HG03571 (cell line): Measurements from ENCODE around the gene CFAP92.
"Not testable (repeated sequence)": the region's sequence is repeated elsewhere in the genome, so short reads cannot be mapped to it uniquely, and the experiment has no call there.

Source experiments
- ATAC-seq: cut with Tn5 transposase; IDR thresholded peaks from one replicate; pipeline ENCODE4 v1.9.1; 2021; ENCODE audit not compliant: unreplicated experiment

The CFAP92 gene

DNA sequence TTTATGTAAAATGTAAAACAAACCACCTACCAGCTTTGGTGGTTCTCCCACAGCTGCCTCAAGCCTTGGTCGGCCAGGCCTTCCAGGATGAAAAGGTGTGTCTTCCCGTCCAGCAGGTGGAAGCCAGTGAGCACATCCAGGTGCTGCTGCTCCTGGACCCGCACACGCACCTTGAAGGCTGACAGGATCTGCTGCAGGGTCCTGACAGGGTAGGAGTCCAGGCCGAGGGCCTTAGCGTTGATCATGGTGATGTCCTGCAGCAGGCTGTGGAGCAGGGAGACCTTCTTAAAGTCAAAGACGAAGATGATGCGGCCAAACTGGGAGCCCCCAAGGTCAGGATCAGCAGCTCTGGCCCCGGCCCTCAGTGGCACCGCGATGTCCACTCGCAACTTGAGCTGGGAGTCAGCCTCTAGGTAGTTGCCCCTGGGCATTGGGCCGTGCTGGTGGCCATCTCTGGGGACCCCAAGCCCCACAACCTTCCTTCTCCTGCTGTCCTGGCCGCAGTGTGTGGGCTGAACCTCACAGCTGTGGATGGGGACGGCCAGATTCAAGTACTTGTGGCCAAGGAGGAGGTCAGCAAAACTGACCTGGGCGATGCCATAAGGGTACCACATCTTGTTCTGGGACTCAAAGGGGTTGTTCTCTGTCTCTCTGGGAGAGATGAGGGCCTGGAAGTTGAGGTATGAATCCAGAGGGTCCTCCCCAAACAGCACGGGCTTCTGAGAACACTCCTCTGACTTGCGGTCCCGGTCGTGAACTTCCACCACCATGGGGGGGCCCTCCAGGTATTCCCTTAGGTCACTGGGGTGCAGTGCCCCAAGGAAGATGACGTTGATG lies 48.6 kb downstream of the CFAP92 start:
- ATAC-seq, result no peak

DNA sequence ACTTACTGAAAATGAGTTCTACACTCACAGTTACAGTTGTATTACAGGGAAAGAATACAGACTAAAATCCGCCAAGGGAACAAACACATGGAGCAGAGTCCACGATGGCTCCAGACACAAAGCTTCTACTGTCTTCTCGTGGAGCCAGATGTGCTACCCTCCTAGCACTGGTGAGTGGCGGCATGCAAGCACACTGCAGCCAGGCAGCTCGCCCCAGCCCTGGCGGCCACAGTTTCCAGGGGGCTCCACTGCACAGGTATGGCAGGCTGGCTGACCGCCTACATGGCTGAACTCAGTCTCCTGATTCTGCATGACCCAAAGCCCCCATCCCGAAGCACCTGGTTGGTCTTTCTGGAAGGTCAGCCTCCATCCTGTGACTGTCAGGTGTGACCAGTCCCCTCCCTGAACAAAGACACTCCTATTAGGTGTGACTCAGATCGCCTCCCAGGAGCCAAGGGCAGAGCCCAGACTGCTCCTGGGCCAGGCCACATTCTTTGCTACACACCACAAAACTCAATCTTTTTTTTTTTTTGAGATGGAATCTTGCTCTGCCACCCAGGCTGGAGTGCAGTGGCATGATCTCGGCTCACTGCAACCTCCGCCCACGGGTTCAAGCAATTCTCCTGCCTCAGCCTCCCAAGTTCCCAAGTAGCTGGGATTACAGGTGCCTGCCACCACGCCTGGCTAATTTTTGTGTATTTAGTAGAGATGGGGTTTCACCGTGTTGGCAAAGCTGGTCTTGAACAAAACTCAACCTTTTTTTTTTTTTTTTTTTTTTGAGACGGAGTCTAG lies 51.5 kb downstream of the CFAP92 start:
- ATAC-seq, result no peak

DNA sequence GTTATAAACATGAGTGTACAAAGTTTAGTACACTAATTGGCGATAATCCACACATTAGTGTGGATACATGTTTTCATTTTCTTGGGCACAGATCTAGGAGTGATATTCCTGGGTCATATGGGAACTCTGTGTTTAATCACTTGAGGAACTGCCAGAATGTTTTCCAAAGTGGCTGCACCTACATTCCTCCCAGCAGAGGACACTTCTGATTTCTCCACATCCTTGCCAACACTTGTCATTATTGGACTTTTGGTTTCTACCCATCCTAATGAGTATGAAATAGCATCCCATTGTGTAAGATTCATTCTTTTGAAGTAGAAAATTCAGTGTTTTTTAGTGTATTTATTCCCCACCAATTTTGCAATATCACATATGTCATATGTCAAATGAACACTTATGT lies 53.6 kb downstream of the CFAP92 start:
- ATAC-seq, result no peak

DNA sequence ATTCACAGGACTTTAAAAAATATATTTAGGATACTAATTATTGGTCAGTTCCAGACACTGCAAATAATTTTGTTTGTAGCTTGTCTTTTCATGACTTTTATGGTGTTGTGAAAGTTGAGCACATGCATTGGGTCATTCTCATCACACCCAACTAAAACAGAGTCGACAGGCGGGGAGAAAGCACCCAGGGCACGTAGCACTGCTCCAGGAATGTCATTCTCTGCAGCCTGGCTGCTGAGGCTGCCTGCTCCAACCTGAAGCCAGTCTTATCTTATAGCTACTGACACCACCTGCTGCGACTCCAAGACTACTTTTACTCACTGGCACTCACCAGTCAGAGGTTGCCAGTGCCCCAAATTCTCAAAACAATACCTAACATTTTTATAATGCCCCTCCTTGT lies 57.5 kb downstream of the CFAP92 start:
- no peak for ATAC-seq

DNA sequence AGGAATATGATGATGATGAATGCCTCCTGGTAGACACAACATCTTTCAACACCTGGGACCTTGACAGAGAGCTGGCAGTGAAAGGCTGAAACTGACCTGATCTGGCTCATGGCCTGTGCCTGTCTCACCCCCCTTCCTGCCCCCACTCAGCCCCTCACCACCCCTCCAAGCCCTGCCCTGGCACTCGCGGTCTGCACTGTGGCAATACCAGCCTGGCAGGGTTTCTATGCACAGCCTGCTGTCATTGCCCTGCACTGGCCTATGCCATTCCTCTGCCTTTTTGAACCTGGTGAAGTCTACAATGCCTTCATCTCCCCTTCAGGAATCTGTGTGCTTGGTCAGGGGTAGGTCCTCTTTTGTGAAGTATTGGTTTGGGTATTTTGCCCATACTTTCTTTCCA lies 58.0 kb downstream of the CFAP92 start:
- ATAC-seq, result no peak

DNA sequence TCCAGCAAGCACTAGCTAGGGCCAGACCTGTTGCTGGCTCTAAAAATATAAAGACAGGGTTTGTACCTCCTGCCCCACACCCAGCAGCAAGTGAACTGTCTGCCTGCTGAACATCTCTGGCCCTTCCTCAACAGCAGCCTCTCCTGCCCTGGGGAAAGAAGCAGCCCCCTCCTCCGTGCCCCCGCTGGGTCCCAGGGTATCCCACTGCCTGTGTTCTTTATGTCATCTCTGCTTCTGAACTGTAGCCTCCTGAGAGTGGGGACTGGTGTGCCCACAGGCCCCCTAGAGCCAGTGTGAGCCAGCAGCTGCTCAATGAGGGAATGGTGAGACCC lies 60.0 kb downstream of the CFAP92 start:
- ATAC-seq, result no peak

DNA sequence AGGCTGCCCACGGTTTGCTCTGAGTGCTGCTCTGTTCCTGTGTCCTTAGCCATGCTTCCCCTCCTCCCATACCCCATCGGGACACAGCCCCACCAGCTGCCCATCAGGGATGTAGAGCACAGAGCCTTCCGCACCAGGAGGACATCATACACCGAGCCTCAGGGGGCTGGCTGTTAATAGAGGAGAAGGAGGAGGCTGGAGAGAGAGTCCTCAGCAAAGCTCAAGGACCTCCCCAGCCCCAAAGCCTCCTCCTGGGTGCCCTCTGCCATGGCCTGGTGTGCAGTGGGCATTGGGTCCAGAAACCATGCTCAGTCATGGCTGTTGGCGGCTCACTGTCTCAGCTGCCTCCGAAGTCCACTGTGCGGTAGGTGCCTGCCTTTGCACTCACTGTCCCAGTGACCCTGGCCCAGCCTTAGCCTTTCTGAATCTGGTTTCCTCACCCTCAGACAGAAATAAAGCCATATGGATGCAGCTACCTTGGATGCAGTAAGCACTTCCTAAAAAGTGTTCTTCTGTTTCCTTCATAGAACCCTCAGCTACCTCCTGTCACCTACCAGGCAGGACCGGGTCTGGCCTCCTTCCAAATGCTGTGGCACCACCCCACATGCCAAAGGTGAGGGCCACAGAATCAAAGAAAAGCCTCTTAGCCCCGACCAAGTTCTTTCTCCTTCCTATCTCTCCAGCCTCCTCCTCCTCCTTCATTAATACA lies 60.5 kb downstream of the CFAP92 start:
- no peak for ATAC-seq

DNA sequence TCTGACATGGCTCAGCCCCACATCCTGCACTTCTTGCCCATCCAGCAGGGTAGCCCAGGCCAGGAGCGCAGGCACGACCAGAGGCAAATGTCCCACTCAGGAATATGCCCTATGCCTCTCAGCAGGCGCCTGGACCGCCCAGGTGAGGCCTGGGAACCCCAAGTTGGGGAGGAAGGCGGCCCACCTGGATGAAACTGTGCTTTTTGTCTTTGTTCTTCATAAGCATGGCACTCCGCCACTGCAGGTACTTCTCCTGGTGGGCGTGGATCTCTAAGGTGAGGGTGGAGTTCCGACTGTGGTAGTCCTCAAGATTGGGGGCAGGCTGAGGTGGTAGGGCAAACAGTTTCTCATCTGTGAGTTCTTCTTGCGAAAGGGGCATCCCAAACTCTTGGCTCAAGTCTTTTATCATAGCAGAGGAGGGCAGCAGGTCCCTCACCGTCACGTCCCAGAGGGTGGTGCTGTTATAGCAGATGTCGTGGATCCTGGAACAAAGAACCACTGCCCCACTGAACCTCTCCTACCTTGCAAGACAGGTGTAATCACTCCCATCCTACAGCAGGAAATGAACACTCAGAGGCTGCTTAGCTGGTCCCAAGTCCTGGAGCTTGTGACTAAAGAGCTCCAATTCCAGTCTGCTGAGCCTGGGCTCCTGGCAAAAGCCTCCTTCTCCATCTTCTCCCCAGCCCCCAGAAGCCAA lies 61.2 kb downstream of the CFAP92 start:
- ATAC-seq, result no peak

DNA sequence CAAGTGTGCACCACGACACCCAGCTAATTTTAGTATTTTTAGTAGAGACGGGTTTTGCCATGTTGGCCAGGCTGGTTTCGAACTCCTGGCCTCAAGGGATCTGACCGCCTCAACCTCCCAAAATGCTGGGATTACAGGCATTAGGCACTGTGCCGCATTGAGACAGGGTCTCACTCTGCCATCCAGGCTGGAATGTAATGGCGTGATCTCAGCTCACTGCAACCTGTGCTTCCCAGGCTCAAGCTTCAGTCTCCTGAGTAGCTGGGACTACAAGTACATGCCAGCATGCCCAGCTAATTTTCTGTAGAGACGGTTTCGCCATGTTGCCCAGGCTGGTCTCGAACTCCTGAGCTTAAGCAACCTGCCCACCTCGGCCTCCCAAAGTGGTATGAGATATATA lies 62.8 kb downstream of the CFAP92 start:
- no peak for ATAC-seq

DNA sequence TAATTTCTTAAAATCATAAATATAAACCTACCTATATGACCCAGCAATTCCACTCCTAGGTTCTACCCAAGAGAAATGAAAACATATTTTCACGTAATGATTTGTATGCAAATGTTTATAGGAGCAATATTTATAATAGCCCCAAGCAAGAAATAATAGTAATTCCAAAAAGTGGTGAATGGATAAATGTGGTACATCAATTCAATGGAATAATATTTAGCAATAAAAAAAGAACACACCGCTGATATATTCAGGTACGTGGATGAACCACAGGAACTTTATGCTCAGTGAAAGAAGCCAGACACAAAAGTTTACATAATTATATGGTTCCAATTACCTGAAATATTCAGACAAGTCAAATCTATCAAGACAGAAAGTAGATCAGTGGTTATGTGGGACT lies 64.5 kb downstream of the CFAP92 start:
- no peak for ATAC-seq

DNA sequence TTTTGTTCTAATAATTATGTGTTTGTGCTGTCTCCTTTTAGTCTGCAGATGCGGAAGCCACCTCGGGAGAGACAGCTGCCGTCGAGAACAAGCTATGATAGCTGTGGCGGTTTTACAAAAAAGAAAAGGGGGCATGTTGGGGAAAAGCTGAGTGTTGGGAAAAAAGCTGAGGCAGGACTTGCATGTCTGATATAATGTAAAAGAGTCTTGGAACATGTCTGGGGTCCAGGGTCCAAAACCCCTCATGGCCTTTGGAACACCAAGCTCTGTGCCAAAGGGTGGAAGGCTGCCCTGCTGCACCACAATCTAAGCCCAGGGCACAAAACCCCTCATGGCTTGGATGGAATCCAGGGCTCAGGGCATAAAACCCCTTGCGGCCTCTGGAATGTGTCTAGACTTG lies 69.9 kb downstream of the CFAP92 start:
- ATAC-seq, result not testable (repeated sequence)

DNA sequence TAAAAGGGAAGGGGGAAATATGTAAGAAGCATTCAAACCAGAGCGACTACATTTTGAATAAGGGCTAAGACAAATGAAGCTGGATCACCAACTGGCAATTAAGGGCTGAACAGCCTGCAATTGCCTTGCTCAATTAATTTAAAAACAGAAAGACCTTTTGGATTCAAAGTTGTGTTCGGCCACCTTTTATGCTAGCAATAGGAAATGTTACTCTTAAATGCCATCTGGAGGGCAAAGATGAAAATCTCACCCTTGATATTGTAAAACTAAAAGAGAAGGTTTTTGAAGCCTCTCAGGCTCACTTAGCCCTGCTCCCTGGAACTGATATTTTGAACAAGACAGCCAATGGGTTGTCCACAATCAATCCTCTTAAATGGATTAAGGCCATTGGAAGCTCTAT lies 70.3 kb downstream of the CFAP92 start:
- no peak for ATAC-seq

DNA sequence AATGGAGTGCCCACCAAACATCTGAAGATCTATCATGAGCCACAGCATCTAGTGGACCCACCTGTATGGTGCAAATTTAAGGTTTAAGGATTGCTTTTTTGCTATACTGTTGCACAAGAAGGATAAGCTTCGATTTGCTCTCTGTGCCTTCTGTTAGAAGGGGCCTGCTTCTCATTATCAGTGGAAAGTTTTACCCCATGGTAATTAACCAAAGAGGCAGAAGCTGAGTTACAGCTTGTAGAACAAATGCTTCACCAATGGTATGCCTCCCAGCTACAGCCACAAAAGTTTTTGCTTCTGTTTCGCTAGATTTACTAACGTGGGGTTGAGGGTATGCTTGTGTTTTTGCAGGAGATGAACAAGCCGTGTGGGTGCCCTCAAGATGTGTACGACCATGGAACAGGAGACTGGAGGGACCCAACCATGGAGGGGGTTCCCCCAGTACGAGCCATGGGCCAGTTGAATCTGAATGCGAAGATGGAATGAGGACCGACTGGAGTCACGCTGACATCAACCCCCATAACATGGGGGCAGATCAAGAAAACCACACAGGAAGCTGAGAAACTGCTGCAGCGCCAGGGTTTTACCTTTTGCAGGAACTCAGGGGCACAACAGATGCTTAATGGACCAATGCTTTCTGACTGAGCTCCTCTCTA lies 70.9 kb downstream of the CFAP92 start:
- no peak for ATAC-seq

DNA sequence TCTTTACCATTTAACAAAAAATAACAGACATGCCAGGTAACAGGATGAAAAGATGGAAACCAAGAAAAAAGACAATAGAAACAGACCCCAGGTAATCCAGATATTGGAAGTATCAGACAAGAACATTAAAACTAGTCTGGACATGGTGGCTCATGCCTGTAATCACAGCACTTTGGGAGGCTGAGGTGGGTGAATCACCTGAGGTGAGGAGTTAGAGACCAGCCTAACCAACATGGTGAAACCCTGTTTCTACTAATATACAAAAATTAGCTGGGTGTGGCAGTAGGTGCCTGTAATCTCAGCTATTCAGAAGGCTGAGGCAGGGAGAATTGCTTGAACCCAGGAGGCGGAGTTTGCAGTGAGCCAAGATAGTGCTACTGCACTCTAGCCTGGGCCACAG lies 73.9 kb downstream of the CFAP92 start:
- no peak for ATAC-seq

DNA sequence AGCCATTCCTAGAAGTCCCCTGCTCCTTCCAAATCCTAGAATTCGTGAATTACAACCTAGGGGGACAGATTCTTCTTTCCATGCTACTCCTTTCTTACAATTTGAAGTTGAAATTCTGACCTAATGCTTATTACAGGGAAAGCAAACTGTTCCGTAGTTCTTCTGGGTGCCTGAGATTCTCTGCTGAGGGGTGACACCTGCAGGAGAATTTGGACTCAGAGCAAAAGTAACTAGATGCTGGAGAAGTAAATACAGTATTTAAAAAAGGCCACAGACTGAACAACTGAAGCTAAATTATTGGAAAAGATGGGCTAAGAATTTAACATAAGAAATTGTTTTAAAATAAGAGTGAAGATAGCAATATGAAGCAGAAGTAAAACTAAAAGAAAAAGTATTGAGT lies 76.6 kb downstream of the CFAP92 start:
- no peak for ATAC-seq

DNA sequence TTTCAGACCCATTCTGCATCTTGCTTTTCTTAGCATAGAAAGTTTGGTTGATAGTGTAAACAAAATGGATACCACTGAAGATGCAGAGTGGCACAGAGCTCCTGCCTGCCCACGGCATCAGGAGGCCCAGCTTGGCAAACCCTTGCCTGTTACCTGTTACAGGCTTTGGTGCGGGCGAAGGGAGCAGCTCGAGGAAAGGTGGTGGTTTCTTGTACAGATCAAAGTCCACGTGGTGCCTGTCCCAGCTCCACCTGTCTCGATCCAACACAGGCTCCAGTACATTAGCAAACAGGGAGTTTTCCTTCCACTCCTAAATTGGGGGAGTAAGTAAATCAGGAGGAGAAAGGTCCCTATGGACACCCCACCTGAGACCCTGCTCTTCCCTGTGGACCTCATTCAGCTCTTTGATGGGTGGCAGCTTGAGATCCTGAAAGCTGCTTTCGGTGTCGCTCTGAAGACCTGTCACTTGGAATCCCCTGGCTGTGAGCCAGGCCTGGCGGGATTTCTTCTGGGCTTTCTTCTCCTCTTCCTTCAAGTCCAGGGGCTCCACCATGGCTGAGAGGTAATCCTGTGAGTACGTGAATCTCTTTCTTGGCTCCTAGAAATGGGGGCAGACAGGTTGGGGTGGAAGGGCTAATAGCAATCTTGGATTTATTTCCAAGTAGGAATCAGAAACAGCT lies 78.8 kb downstream of the CFAP92 start:
- ATAC-seq, result no peak

DNA sequence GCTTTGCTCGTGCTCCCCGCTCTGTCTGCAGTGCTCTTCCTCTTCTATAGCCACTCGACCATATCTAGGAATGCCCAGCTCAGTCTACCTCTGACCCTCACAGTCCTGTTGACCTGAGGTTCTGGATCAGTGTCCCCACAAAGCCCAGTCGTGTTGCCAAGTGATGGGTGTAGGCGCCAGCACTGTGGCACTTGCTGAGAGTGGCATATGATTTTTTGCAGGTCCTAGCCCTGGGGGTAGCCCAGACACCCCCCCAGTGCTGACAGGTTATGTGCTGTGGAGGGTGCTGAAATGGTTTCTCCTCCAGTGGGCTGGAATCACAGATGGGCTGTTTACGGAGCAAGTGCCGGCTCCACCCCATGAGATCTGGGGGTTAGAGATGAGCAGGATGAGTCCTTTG lies 82.0 kb downstream of the CFAP92 start:
- no peak for ATAC-seq

DNA sequence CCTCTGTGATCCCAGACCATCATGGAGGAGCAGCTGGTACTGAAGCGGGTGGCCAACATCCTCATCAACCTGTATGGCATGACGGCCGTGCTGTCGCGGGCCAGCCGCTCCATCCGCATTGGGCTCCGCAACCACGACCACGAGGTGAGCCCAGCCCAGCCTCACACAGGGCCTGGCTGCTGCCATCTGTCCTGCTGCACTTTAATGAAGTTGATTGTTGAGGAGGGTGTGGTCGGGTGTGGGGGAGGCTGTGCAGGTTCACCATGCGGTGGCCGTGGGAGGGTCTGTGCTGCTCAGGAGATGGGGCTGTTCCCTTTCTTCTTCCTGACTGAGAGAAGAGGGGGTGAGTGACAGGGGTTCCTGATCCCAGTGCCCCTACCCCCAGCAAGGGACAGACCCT lies 83.9 kb downstream of the CFAP92 start:
- ATAC-seq, result no peak

DNA sequence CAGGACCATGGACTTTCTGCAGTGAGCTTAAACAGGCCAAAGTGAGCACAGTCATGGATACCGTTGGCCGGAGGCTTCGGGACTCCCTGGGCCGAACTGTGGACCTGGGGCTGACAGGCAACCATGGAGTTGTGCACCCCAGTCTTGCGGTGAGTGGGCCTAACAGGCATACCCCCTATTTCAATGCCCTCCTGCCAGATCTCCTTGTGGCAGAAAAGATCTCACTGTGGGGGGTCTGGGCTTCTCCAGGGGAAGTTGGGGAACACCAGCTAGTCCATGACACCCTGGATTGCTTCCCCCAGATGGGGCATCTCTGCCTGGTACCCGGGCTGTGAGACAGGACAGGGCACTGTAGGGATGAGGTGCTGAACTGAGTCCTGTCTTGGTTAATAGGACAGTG lies 84.9 kb downstream of the CFAP92 start:
- no peak for ATAC-seq

DNA sequence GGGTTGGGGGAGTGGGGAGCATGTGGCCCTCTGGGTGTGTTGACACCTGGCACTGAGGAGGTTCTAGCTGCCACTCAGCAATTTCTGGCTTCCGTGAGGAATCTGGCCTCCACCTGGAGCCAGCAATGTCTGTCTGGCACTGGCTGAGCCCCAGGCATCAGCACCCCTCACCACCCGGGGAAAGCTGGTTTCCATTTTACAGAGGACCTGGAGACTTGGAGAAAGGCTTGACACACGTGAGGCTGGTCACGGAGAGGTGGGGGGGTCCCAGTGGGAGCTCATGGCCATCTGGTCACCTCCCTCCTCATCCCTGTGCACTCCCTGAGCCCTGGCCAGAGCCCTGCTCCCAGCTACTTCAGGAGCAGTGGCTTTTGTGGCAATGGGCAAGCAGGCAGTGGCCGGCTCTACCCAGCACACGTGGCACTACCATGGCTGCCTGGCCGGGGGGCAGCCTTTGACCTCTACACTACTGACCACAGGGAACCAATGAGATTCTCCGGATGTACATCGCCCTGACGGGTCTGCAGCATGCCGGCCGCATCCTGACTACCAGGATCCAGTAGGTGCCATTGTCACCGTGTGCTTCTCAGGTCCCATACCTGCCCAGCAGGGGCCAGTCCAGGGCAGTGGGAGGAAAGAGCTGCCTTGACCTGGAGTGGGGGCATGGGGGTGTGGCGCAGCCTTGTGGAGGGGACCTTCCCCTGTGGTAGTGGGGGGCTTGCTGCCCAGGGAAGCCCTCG lies 86.0 kb downstream of the CFAP92 start:
- no peak for ATAC-seq
